Astrocyte (in vitro differentiated cells and primary cell): ENCODE data around the gene PFDN4. TPM values are rescaled to one million over a fixed set of nuclear protein-coding genes. Genes with fewer than 3 reads are reported as not detected.

Source experiments
- DNase-seq: peaks from one replicate; pipeline ENCODE4 v3.0.0-alpha.2; 2010; ENCODE audit warnings: low read depth
- FAIRE-seq: peaks from 2 replicates; lab custom pipeline; 2011; peaks lifted over from hg19 to GRCh38; lab: Jason Lieb, UNC
- H2AFZ ChIP-seq: 2 replicates; pipeline ENCODE4 v1.6.0; 2012; ENCODE audit warnings: low read depth, low read length, inconsistent platforms
- H3K27ac ChIP-seq: 2 replicates; pipeline ENCODE4 v1.5.1; 2011; ENCODE audit warnings: low read depth, low read length, inconsistent platforms
- H3K27me3 ChIP-seq: 2 replicates; pipeline ENCODE4 v1.6.0; 2011; ENCODE audit warnings: low read length, inconsistent platforms; ENCODE audit not compliant: insufficient read depth
- H3K36me3 ChIP-seq: 2 replicates; pipeline ENCODE4 v1.5.1; 2011; ENCODE audit warnings: low read length, inconsistent platforms; ENCODE audit not compliant: insufficient read depth
- H3K4me1 ChIP-seq: 2 replicates; pipeline ENCODE4 v1.5.1; 2011; ENCODE audit warnings: low read length, inconsistent platforms; ENCODE audit not compliant: insufficient read depth
- H3K4me2 ChIP-seq: 2 replicates; pipeline ENCODE4 v1.6.0; 2012; ENCODE audit warnings: low read length, inconsistent platforms
- H3K4me3 ChIP-seq: 2 replicates; pipeline ENCODE4 v1.5.1; 2011; ENCODE audit warnings: low read depth, mild to moderate bottlenecking, low read length, inconsistent platforms; ENCODE audit not compliant: insufficient read depth
- H3K79me2 ChIP-seq: 2 replicates; pipeline ENCODE4 v1.6.0; 2012; ENCODE audit warnings: mild to moderate bottlenecking, low read length, inconsistent platforms; ENCODE audit not compliant: insufficient read depth
- H3K9ac ChIP-seq: 2 replicates; pipeline ENCODE4 v1.6.0; 2012; ENCODE audit warnings: mild to moderate bottlenecking, low read length, inconsistent platforms
- H3K9me3 ChIP-seq: 2 replicates; pipeline ENCODE4 v1.5.1; 2012; ENCODE audit warnings: low read depth, mild to moderate bottlenecking, low read length, inconsistent platforms; ENCODE audit not compliant: insufficient read depth
- H4K20me1 ChIP-seq: 2 replicates; pipeline ENCODE4 v1.6.0; 2012; ENCODE audit warnings: low read length, inconsistent platforms; ENCODE audit not compliant: insufficient read depth
- H3K27ac Mint-ChIP-seq: one replicate; pipeline ENCODE4 v1.8.0; 2021; ENCODE audit warnings: mild to moderate bottlenecking, mixed read lengths; ENCODE audit not compliant: unreplicated experiment
- H3K27me3 Mint-ChIP-seq: one replicate; pipeline ENCODE4 v1.8.0; 2021; ENCODE audit warnings: low read depth, mixed read lengths; ENCODE audit not compliant: unreplicated experiment
- H3K36me3 Mint-ChIP-seq: one replicate; pipeline ENCODE4 v1.8.0; 2021; ENCODE audit warnings: low read depth, mixed read lengths; ENCODE audit not compliant: unreplicated experiment
- H3K4me1 Mint-ChIP-seq: one replicate; pipeline ENCODE4 v1.8.0; 2021; ENCODE audit warnings: low read depth, mixed read lengths; ENCODE audit not compliant: unreplicated experiment
- H3K4me3 Mint-ChIP-seq: one replicate; pipeline ENCODE4 v1.8.0; 2021; ENCODE audit warnings: mild to moderate bottlenecking, moderate library complexity, mixed read lengths; ENCODE audit not compliant: unreplicated experiment
- H3K9me3 Mint-ChIP-seq: one replicate; pipeline ENCODE4 v1.8.0; 2021; ENCODE audit warnings: mild to moderate bottlenecking, mixed read lengths; ENCODE audit not compliant: unreplicated experiment
- CTCF ChIP-seq: IDR thresholded peaks from 2 replicates; pipeline ENCODE4 v1.5.1; 2011; ENCODE audit warnings: low read depth, mild to moderate bottlenecking, inconsistent platforms, low read length, moderate library complexity; ENCODE audit not compliant: insufficient read depth
- EZH2 ChIP-seq: IDR thresholded peaks from 2 replicates; pipeline ENCODE4 v1.6.1; 2012; ENCODE audit warnings: mild to moderate bottlenecking, low read length, inconsistent platforms; ENCODE audit not compliant: insufficient read depth
- total RNA-seq: library from RNA; stranded (reverse); gene quantifications from 2 replicates; pipeline ENCODE4 v1.2.1, GENCODE V29; 2021

The PFDN4 gene
- total RNA-seq, 1 donor from 2014 or later, result 35.2 TPM

GRCh38 chr20:54200487-54201267 is 7.2 kb upstream of the PFDN4 start:
- Histone ChIP-seq H2AFZ (peak overlapping the region; percentile 6), H4K20me1 (no peaks in the 10 kb centered on the region), H3K4me3 (no peak overlapping the region), H3K9ac (no peak overlapping the region), H3K36me3 (no peaks in the 10 kb centered on the region), H3K4me2 (no peak overlapping the region), H3K27me3 (peaks cover 3% of the 10 kb centered on the region), H3K9me3 (no peaks in the 10 kb centered on the region), H3K4me1 (no peaks in the 10 kb centered on the region), H3K79me2 (no peaks in the 10 kb centered on the region), H3K27ac (no peak overlapping the region)
- Mint-ChIP-seq H3K9me3 (peaks cover 3% of the 10 kb centered on the region), H3K4me1 (no peaks in the 10 kb centered on the region), H3K4me3 (no peak overlapping the region), H3K27ac (no peak overlapping the region), H3K27me3 (no peaks in the 10 kb centered on the region), H3K36me3 (no peaks in the 10 kb centered on the region)
- DNase-seq (no peak), FAIRE-seq (no peak)
- TF ChIP-seq CTCF, result no peak
- TF ChIP-seq EZH2, result peak; percentile 24

GRCh38 chr20:54201268-54201846 is 6.5 kb upstream of the PFDN4 start:
- no peak overlapping the region for H3K4me3 Mint-ChIP-seq

More at GRCh38 chr20:54201268-54201846, 6.5 kb upstream of the PFDN4 start:
- Histone ChIP-seq H3K79me2 (no peaks in the 10 kb centered on the region), H3K27ac (no peak overlapping the region), H3K4me2 (no peak overlapping the region), H3K4me3 (no peak overlapping the region), H2AFZ (peak overlapping the region; percentile 6), H3K36me3 (no peaks in the 10 kb centered on the region), H3K9me3 (no peaks in the 10 kb centered on the region), H3K9ac (no peak overlapping the region), H3K27me3 (peaks cover 3% of the 10 kb centered on the region), H3K4me1 (no peaks in the 10 kb centered on the region), H4K20me1 (no peaks in the 10 kb centered on the region)
- TF ChIP-seq EZH2 (no peak), CTCF (no peak)
- Mint-ChIP-seq H3K36me3 (no peaks in the 10 kb centered on the region), H3K27me3 (no peaks in the 10 kb centered on the region), H3K9me3 (peaks cover 3% of the 10 kb centered on the region), H3K4me1 (no peaks in the 10 kb centered on the region), H3K27ac (no peak overlapping the region)
- DNase-seq (no peak), FAIRE-seq (no peak)
